ENCODE data around the gene SEC14L1. TPM values are rescaled to one million over a fixed set of nuclear protein-coding genes. Genes with fewer than 3 reads are reported as not detected.

Gene SEC14L1
- total RNA-seq, 1 experiment from 2014 or later = 25.8 TPM

DNA sequence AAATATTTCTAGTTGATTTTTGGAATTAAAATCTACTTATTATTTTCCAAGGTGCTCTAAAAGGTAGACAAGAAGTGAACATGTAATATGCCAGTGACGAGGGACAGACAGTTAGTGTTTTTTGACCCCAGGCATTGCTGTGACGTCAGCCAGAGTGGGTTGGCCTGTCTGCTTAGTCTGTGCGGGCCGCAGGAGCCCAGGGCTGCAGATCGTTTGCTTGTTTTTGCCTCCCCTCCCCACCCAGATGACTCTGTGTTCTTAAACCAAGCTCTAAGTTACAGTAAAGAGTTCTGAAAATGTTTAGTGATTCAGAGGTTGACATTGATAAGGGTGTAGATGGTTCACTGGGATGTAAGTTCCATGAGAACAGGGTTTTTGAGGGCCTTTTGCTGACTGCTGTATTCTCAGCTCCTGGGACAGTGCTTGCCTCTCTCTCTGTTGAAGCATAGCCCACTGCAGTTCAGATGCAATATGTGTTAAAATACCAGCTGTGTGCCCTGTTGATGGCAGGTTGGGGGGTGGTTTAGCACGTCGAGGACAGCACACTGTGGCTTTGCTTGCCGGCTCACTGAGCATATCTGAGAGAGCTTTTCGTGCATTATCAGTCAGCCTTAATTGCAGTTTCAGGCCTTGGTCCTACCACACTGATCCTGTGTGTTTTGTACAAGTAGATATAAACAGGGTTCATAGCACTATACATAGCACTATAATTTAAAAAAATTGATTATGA lies 64.8 kb downstream of the SEC14L1 start:
- POLR2A ChIA-PET = interaction anchor here (0.7 kb wide), 2 partner anchors 65 to 80 kb away, joined by 3 read pairs; no protein-coding TSS in a partner anchor
- no peaks in the 10 kb centered on the region for H3K27me3 Mint-ChIP-seq (ENCODE audit: insufficient read depth, unreplicated experiment)
- intact Hi-C loops (cut with micrococcal nuclease) = no loop called here
- H3K9me3 Mint-ChIP-seq (ENCODE audit: unreplicated experiment) = no peaks in the 10 kb centered on the region
- H3K27ac Mint-ChIP-seq (ENCODE audit: low read depth, unreplicated experiment) = no peak overlapping the region
- TF ChIP-seq, protein P1, sequence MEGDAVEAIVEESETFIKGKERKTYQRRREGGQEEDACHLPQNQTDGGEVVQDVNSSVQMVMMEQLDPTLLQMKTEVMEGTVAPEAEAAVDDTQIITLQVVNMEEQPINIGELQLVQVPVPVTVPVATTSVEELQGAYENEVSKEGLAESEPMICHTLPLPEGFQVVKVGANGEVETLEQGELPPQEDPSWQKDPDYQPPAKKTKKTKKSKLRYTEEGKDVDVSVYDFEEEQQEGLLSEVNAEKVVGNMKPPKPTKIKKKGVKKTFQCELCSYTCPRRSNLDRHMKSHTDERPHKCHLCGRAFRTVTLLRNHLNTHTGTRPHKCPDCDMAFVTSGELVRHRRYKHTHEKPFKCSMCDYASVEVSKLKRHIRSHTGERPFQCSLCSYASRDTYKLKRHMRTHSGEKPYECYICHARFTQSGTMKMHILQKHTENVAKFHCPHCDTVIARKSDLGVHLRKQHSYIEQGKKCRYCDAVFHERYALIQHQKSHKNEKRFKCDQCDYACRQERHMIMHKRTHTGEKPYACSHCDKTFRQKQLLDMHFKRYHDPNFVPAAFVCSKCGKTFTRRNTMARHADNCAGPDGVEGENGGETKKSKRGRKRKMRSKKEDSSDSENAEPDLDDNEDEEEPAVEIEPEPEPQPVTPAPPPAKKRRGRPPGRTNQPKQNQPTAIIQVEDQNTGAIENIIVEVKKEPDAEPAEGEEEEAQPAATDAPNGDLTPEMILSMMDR (IDR thresholded peaks at IDR 0.05; ENCODE audit: unreplicated experiment) = no peak
- DNase-seq (ENCODE audit: unreplicated experiment) = no peak
- CTCF ChIA-PET = interaction anchor here (1.4 kb wide), 1 partner anchor 119 kb away, joined by 3 read pairs; no protein-coding TSS in a partner anchor
- no peaks in the 10 kb centered on the region for H3K4me1 Mint-ChIP-seq (ENCODE audit: insufficient read depth, unreplicated experiment)
- peaks cover 67% of the 10 kb centered on the region for H3K36me3 Mint-ChIP-seq (ENCODE audit: insufficient read depth, unreplicated experiment)
- H3K4me3 Mint-ChIP-seq (ENCODE audit: unreplicated experiment) = no peak overlapping the region
- BruUV-seq (replicated peaks) = no TSS peak

DNA sequence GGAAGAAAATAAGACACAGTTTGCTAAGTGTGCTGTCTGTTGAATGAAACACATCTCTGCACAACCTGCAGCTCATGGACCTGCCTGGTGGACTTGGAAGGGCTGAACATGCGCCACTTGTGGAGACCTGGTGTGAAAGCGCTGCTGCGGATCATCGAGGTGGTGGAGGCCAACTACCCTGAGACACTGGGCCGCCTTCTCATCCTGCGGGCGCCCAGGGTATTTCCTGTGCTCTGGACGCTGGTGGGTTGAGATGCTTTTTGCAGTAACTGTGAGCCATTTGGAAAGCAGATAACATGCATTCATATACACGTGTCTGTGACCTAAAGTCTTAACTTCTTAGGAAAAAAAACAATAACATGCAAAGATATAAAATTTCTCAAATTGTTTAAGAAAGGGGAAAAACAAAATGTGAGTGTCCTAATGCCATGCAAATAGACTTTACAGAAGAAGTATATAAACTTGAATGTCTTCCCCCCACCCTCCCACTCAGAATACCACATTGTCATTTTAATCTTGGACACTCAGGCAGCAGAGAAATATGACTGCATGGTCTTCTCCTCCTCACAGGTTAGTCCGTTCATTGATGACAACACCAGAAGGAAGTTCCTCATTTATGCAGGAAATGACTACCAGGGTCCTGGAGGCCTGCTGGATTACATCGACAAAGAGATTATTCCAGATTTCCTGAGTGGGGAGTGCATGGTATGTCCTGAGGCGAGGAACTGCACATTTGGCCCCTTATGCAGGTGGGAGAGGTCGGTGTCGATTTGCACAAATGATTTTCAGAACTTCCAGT lies 65.6 kb downstream of the SEC14L1 start:
- H3K36me3 Mint-ChIP-seq (ENCODE audit: insufficient read depth, unreplicated experiment) = peaks cover 69% of the 10 kb centered on the region
- ChIA-PET POLR2A (interaction anchor here (0.7 to 1.8 kb wide), 3 partner anchors 29 to 81 kb away, joined by 3 to 7 read pairs (median 3); no protein-coding TSS in a partner anchor), CTCF (interaction anchor here (1.4 kb wide), 1 partner anchor 119 kb away, joined by 3 read pairs; no protein-coding TSS in a partner anchor)
- TF ChIP-seq, protein P1 (IDR thresholded peaks at IDR 0.05; ENCODE audit: unreplicated experiment) = no peak
- H3K4me3 Mint-ChIP-seq (ENCODE audit: unreplicated experiment) = no peak overlapping the region
- intact Hi-C loops (cut with micrococcal nuclease) = no loop called here
- no peaks in the 10 kb centered on the region for H3K9me3 Mint-ChIP-seq (ENCODE audit: unreplicated experiment)
- no peak overlapping the region for H3K27ac Mint-ChIP-seq (ENCODE audit: low read depth, unreplicated experiment)
- DNase-seq (ENCODE audit: unreplicated experiment) = no peak
- no TSS peak for BruUV-seq (replicated peaks)
- H3K4me1 Mint-ChIP-seq (ENCODE audit: insufficient read depth, unreplicated experiment) = no peaks in the 10 kb centered on the region
- H3K27me3 Mint-ChIP-seq (ENCODE audit: insufficient read depth, unreplicated experiment) = no peaks in the 10 kb centered on the region

DNA sequence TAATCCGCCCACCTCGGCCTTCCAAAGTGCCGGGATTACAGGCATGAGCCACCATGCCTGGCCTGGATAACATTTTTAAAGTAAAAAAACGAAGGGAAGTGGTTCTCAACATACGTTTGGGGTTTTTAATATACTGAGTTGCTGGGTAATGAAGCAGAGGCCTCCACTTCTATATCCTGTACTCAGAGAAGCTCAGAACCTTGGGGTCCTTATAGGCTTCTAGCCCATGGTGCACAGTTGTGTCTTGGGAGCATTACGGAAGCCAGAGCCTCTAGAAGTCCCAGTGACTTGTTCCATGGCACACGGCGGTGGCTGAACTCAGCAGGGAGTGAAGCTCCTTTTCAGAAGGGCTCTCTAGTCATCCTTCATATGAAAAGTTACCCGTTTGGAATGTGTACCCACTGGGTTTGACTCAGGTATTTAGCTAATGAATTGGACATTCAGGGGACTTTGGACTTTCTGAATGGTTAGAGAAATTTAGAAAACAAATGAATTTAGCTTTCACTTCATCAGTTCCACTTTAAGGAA lies 67.0 kb downstream of the SEC14L1 start:
- no peak for DNase-seq (ENCODE audit: unreplicated experiment)
- no TSS peak for BruUV-seq (replicated peaks)
- H3K4me1 Mint-ChIP-seq (ENCODE audit: insufficient read depth, unreplicated experiment) = no peaks in the 10 kb centered on the region
- no peak overlapping the region for H3K27ac Mint-ChIP-seq (ENCODE audit: low read depth, unreplicated experiment)
- H3K36me3 Mint-ChIP-seq (ENCODE audit: insufficient read depth, unreplicated experiment) = peaks cover 69% of the 10 kb centered on the region
- no peaks in the 10 kb centered on the region for H3K9me3 Mint-ChIP-seq (ENCODE audit: unreplicated experiment)
- no peak overlapping the region for H3K4me3 Mint-ChIP-seq (ENCODE audit: unreplicated experiment)
- TF ChIP-seq, protein P1 (IDR thresholded peaks at IDR 0.05; ENCODE audit: unreplicated experiment) = no peak
- CTCF ChIA-PET = interaction anchor here (1.0 to 1.1 kb wide), 3 partner anchors 12 to 112 kb away, joined by 3 read pairs; no protein-coding TSS in a partner anchor
- POLR2A ChIA-PET = interaction anchor here (0.5 to 1.8 kb wide), 5 partner anchors 9 to 148 kb away, joined by 3 to 7 read pairs (median 3); no protein-coding TSS in a partner anchor
- H3K27me3 Mint-ChIP-seq (ENCODE audit: insufficient read depth, unreplicated experiment) = no peaks in the 10 kb centered on the region
- intact Hi-C loops (cut with micrococcal nuclease) = no loop called here

Measured in MCF 10A (cell line).